Measurements from ENCODE around the gene UNC5B. TPM values are rescaled to one million over a fixed set of nuclear protein-coding genes. Genes with fewer than 3 reads are reported as not detected.
"Not testable (repeated sequence)": the region's sequence is repeated elsewhere in the genome, so short reads cannot be mapped to it uniquely, and the experiment has no call there.

Gene UNC5B
- total and polyA plus RNA-seq, 2 experiments from 2014 or later: 2.7 to 6.5 TPM

GRCh38 chr10:71270301-71271220 lies 58.2 kb downstream of the UNC5B start:
- no peaks in the 10 kb centered on the region for H3K36me3 ChIP-seq (ENCODE audit: low read depth)
- H3K9me2 ChIP-seq (ENCODE audit: insufficient read depth): no peaks in the 10 kb centered on the region
- TF ChIP-seq EZH2 (IDR thresholded peaks at IDR 0.05; ENCODE audit: insufficient read depth, poor library complexity, severe bottlenecking) (no peak), EZH2phosphoT487 (IDR thresholded peaks at IDR 0.05; ENCODE audit: insufficient read depth, low read depth) (no peak)
- H3K4me1 ChIP-seq (ENCODE audit: insufficient read depth): peaks cover 36% of the 10 kb centered on the region
- H4K20me1 ChIP-seq (ENCODE audit: insufficient read depth): no peaks in the 10 kb centered on the region
- peak; percentile 85 for DNase-seq
- 42 to 51% methylated on average over 9 to 10 of the region's 10 CpGs for WGBS, 2 experiments (ENCODE audit: low coverage in 1 of 2, low lambda C conversion rate in 2 of 2, missing lambda C conversion rate in 2 of 2)
- H3K4me3 ChIP-seq: no peak overlapping the region
- peaks cover 30% of the 10 kb centered on the region; the same call in 1 of the 2 replicates for H3F3A ChIP-seq (ENCODE audit: insufficient read depth)
- H3K9me3 ChIP-seq (ENCODE audit: low read depth): no peaks in the 10 kb centered on the region
- H3K27ac ChIP-seq: no peak overlapping the region
- in situ Hi-C loops (cut with MboI): no loop called here
- peak overlapping the region; percentile 9 for H3K4me2 ChIP-seq (ENCODE audit: unreplicated experiment)
- no peaks in the 10 kb centered on the region for H3K27me3 ChIP-seq (replicated peaks; ENCODE audit: insufficient read depth)
- no peaks in the 10 kb centered on the region for H3K79me2 ChIP-seq (ENCODE audit: insufficient read depth)
- H2AFZ ChIP-seq: no peak overlapping the region
- H3K9ac ChIP-seq: no peak overlapping the region

- H3K36me3 ChIP-seq (ENCODE audit: low read depth): no peaks in the 10 kb centered on the region
- in situ Hi-C loops (cut with MboI): no loop called here
- H3K4me3 ChIP-seq: no peak overlapping the region
- no peaks in the 10 kb centered on the region for H3K79me2 ChIP-seq (ENCODE audit: insufficient read depth)
- no peaks in the 10 kb centered on the region for H4K20me1 ChIP-seq (ENCODE audit: insufficient read depth)
- H3K9ac ChIP-seq: no peak overlapping the region
- peaks cover 32% of the 10 kb centered on the region for H3K4me1 ChIP-seq (ENCODE audit: insufficient read depth)
- H2AFZ ChIP-seq: no peak overlapping the region
- H3F3A ChIP-seq (ENCODE audit: insufficient read depth): peaks cover 28% of the 10 kb centered on the region; the same call in 1 of the 2 replicates
- no peaks in the 10 kb centered on the region for H3K27me3 ChIP-seq (replicated peaks; ENCODE audit: insufficient read depth)
- no peak overlapping the region for H3K27ac ChIP-seq
- WGBS, 2 experiments (ENCODE audit: low coverage in 1 of 2, low lambda C conversion rate in 2 of 2, missing lambda C conversion rate in 2 of 2): 83 to 86% methylated on average over 12 to 14 of the region's 14 CpGs
- no peak overlapping the region for H3K4me2 ChIP-seq (ENCODE audit: unreplicated experiment)
- H3K9me3 ChIP-seq (ENCODE audit: low read depth): no peaks in the 10 kb centered on the region
- no peaks in the 10 kb centered on the region for H3K9me2 ChIP-seq (ENCODE audit: insufficient read depth)
- TF ChIP-seq EZH2 (IDR thresholded peaks at IDR 0.05; ENCODE audit: insufficient read depth, poor library complexity, severe bottlenecking): no peak
- TF ChIP-seq EZH2phosphoT487 (IDR thresholded peaks at IDR 0.05; ENCODE audit: insufficient read depth, low read depth): no peak
- no peak for DNase-seq
Measured at GRCh38 chr10:71271662-71272055, 59.3 kb downstream of the UNC5B start.

GRCh38 chr10:71272056-71272771 lies 59.8 kb downstream of the UNC5B start:
- H3F3A ChIP-seq (ENCODE audit: insufficient read depth): peaks cover 23% of the 10 kb centered on the region; the same call in 1 of the 2 replicates
- no peaks in the 10 kb centered on the region for H3K36me3 ChIP-seq (ENCODE audit: low read depth)
- peaks cover 32% of the 10 kb centered on the region for H3K4me1 ChIP-seq (ENCODE audit: insufficient read depth)
- no peak overlapping the region for H3K27ac ChIP-seq
- no peaks in the 10 kb centered on the region for H3K9me3 ChIP-seq (ENCODE audit: low read depth)
- no peak overlapping the region for H3K9ac ChIP-seq
- no peak for TF ChIP-seq EZH2 (IDR thresholded peaks at IDR 0.05; ENCODE audit: insufficient read depth, poor library complexity, severe bottlenecking)
- TF ChIP-seq EZH2phosphoT487 (IDR thresholded peaks at IDR 0.05; ENCODE audit: insufficient read depth, low read depth): no peak
- no peaks in the 10 kb centered on the region for H3K27me3 ChIP-seq (replicated peaks; ENCODE audit: insufficient read depth)
- no peaks in the 10 kb centered on the region for H3K79me2 ChIP-seq (ENCODE audit: insufficient read depth)
- H3K9me2 ChIP-seq (ENCODE audit: insufficient read depth): no peaks in the 10 kb centered on the region
- no peak overlapping the region for H3K4me3 ChIP-seq
- WGBS, 2 experiments (ENCODE audit: low coverage in 1 of 2, low lambda C conversion rate in 2 of 2, missing lambda C conversion rate in 2 of 2): 34 to 36% methylated on average over 15 of the region's 15 CpGs
- H2AFZ ChIP-seq: no peak overlapping the region
- in situ Hi-C loops (cut with MboI): no loop called here
- DNase-seq: peak; percentile 81
- H3K4me2 ChIP-seq (ENCODE audit: unreplicated experiment): no peak overlapping the region
- no peaks in the 10 kb centered on the region for H4K20me1 ChIP-seq (ENCODE audit: insufficient read depth)

- H3K4me2 ChIP-seq (ENCODE audit: unreplicated experiment); H3K27ac ChIP-seq; H3K9me3 ChIP-seq (ENCODE audit: low read depth); H3K27me3 ChIP-seq (replicated peaks; ENCODE audit: insufficient read depth); H2AFZ ChIP-seq; H3K4me3 ChIP-seq; H3K9me2 ChIP-seq (ENCODE audit: insufficient read depth); H3K36me3 ChIP-seq (ENCODE audit: low read depth); H3K79me2 ChIP-seq (ENCODE audit: insufficient read depth); in situ Hi-C loops (cut with MboI); H3K9ac ChIP-seq; H4K20me1 ChIP-seq (ENCODE audit: insufficient read depth); DNase-seq: not testable (repeated sequence)
- Histone ChIP-seq H3F3A (ENCODE audit: insufficient read depth) (peaks cover 19% of the 10 kb centered on the region; the same call in 1 of the 2 replicates), H3K4me1 (ENCODE audit: insufficient read depth) (peaks cover 32% of the 10 kb centered on the region)
- 92 to 95% methylated on average over 11 of the region's 11 CpGs for WGBS, 2 experiments (ENCODE audit: low coverage in 1 of 2, low lambda C conversion rate in 2 of 2, missing lambda C conversion rate in 2 of 2)
Measured at GRCh38 chr10:71272974-71273373, 60.6 kb downstream of the UNC5B start.
